GM10847 (cell line): ENCODE results near the gene LRRK2.

Experiments used
- POLR2A ChIP-seq: IDR thresholded peaks from 2 replicates; pipeline ENCODE4 v1.6.1; 2011; ENCODE audit not compliant: insufficient read length; ENCODE audit errors: extremely low read depth

The LRRK2 gene

GRCh38 chr12:40203060-40203430 lies 21.8 kb upstream of the LRRK2 start:
- TF ChIP-seq POLR2A: no peak

GRCh38 chr12:40204337-40204736 lies 20.5 kb upstream of the LRRK2 start:
- TF ChIP-seq POLR2A: no peak

GRCh38 chr12:40207551-40207950 lies 17.2 kb upstream of the LRRK2 start:
- TF ChIP-seq POLR2A: no peak

- no peak for TF ChIP-seq POLR2A
Measured at GRCh38 chr12:40208707-40209446, 15.9 kb upstream of the LRRK2 start.

- no peak for TF ChIP-seq POLR2A
Measured at GRCh38 chr12:40209886-40210285, 14.9 kb upstream of the LRRK2 start.

GRCh38 chr12:40212566-40212965 lies 12.2 kb upstream of the LRRK2 start:
- TF ChIP-seq POLR2A: no peak

GRCh38 chr12:40215982-40216381 lies 8.8 kb upstream of the LRRK2 start:
- no peak for TF ChIP-seq POLR2A

GRCh38 chr12:40216516-40217288 lies 8.1 kb upstream of the LRRK2 start:
- TF ChIP-seq POLR2A: no peak

- TF ChIP-seq POLR2A: no peak
Measured at GRCh38 chr12:40219760-40220159, 5.0 kb upstream of the LRRK2 start.

- TF ChIP-seq POLR2A: no peak
Measured at GRCh38 chr12:40222247-40222646, 2.5 kb upstream of the LRRK2 start.

GRCh38 chr12:40223646-40224045 lies 1.2 kb upstream of the LRRK2 start:
- no peak for TF ChIP-seq POLR2A

- no peak for TF ChIP-seq POLR2A
Measured at GRCh38 chr12:40225337-40225983, 663 bp downstream of the LRRK2 start.

GRCh38 chr12:40225984-40226602 lies 1.3 kb downstream of the LRRK2 start:
- TF ChIP-seq POLR2A: no peak

GRCh38 chr12:40226705-40227104 lies 1.9 kb downstream of the LRRK2 start:
- TF ChIP-seq POLR2A: no peak

GRCh38 chr12:40227447-40227846 lies 2.6 kb downstream of the LRRK2 start:
- TF ChIP-seq POLR2A: no peak

- TF ChIP-seq POLR2A: no peak
Measured at GRCh38 chr12:40228727-40229126, 3.9 kb downstream of the LRRK2 start.
